ENCODE data around the gene APPL2. TPM values are rescaled to one million over a fixed set of nuclear protein-coding genes. Genes with fewer than 3 reads are reported as not detected.

Gene APPL2
- total RNA-seq, 4 donors from 2014 or later = 30.9 to 52.3 (median 35.2) TPM

- no peaks in the 10 kb centered on the region for H3K9me3 ChIP-seq
- H3K4me1 ChIP-seq = peaks cover 10 to 79% (median 40%) of the 10 kb centered on the region in 3 donors
- intact Hi-C loops (cut with DNase I) = no loop called here
- H3K27ac ChIP-seq = peak overlapping the region in 1 of 4 donors; percentile 16
- peak overlapping the region in 2 of 4 donors; percentile 5 to 14 for H3K4me3 ChIP-seq
- H3K27me3 ChIP-seq = no peaks in the 10 kb centered on the region
- DNase-seq = no peak
- 74 to 76% methylated on average over 4 of the region's 4 CpGs for WGBS, 2 donors
- H3K36me3 ChIP-seq = peaks cover 0 to 24% (median 0%) of the 10 kb centered on the region in 3 donors
- TF ChIP-seq POLR2A (IDR thresholded peaks at IDR 0.05) (no peak), CTCF (IDR thresholded peaks at IDR 0.05) (no peak)
Observed at GRCh38 chr12:105233041-105233905, 2.7 kb downstream of the APPL2 start.

- no peak for TF ChIP-seq POLR2A (IDR thresholded peaks at IDR 0.05)
- no peak for TF ChIP-seq CTCF (IDR thresholded peaks at IDR 0.05)
- Histone ChIP-seq H3K9me3 (no peaks in the 10 kb centered on the region), H3K27ac (no peak overlapping the region), H3K4me3 (no peak overlapping the region), H3K27me3 (no peaks in the 10 kb centered on the region), H3K36me3 (peaks cover 0 to 43% (median 0%) of the 10 kb centered on the region in 3 donors), H3K4me1 (peaks cover 10 to 89% (median 40%) of the 10 kb centered on the region in 3 donors)
- no peak for DNase-seq
- intact Hi-C loops (cut with DNase I) = no loop called here
- WGBS, 2 donors = 69 to 93% methylated on average over 2 to 5 of the region's 5 CpGs
Observed at GRCh38 chr12:105231396-105231795, 4.6 kb downstream of the APPL2 start.

- intact Hi-C loops (cut with DNase I) = no loop called here
- no peaks in the 10 kb centered on the region for H3K9me3 ChIP-seq
Observed at GRCh38 chr12:105229371-105229770, 6.6 kb downstream of the APPL2 start.

GRCh38 chr12:105228966-105229365, 7.0 kb downstream of the APPL2 start:
- intact Hi-C loops (cut with DNase I) = no loop called here
- WGBS, 2 donors = 94% methylated on average over 8 of the region's 8 CpGs
- H3K4me1 ChIP-seq = peaks cover 13 to 97% (median 34%) of the 10 kb centered on the region in 3 donors
- H3K4me3 ChIP-seq = no peak overlapping the region
- H3K27me3 ChIP-seq = no peaks in the 10 kb centered on the region
- no peak for DNase-seq
- no peak for TF ChIP-seq CTCF (IDR thresholded peaks at IDR 0.05)
- peak overlapping the region in 3 of 4 donors; percentile 39 to 63 (median 43) for H3K27ac ChIP-seq
- H3K36me3 ChIP-seq = peaks cover 0 to 66% (median 0%) of the 10 kb centered on the region in 3 donors
- no peaks in the 10 kb centered on the region for H3K9me3 ChIP-seq

More at GRCh38 chr12:105229371-105229770, 6.6 kb downstream of the APPL2 start:
- Histone ChIP-seq H3K27ac (peak overlapping the region in 3 of 4 donors; percentile 39 to 63 (median 43)), H3K36me3 (peaks cover 0 to 62% (median 0%) of the 10 kb centered on the region in 3 donors), H3K4me1 (peaks cover 13 to 97% (median 38%) of the 10 kb centered on the region in 3 donors), H3K27me3 (no peaks in the 10 kb centered on the region), H3K4me3 (no peak overlapping the region)
- WGBS, 2 donors = 74 to 78% methylated on average over 2 of the region's 2 CpGs
- no peak for DNase-seq
- TF ChIP-seq CTCF (IDR thresholded peaks at IDR 0.05) = no peak
- no peak for TF ChIP-seq POLR2A (IDR thresholded peaks at IDR 0.05)

GRCh38 chr12:105228494-105228893, 7.5 kb downstream of the APPL2 start:
- 21 to 30% methylated on average over 1 of the region's 1 CpG for WGBS, 2 donors
- DNase-seq = no peak
- peaks cover 9 to 97% (median 30%) of the 10 kb centered on the region in 3 donors for H3K4me1 ChIP-seq

More at GRCh38 chr12:105228494-105228893, 7.5 kb downstream of the APPL2 start:
- no peaks in the 10 kb centered on the region for H3K27me3 ChIP-seq
- peak overlapping the region in 3 of 4 donors; percentile 39 to 63 (median 43) for H3K27ac ChIP-seq
- no peak overlapping the region for H3K4me3 ChIP-seq
- H3K36me3 ChIP-seq = peaks cover 0 to 71% (median 0%) of the 10 kb centered on the region in 3 donors
- no peak for TF ChIP-seq CTCF (IDR thresholded peaks at IDR 0.05)
- no peak for TF ChIP-seq POLR2A (IDR thresholded peaks at IDR 0.05)
- no peaks in the 10 kb centered on the region for H3K9me3 ChIP-seq
- intact Hi-C loops (cut with DNase I) = no loop called here

All from esophagus squamous epithelium (tissue), 5 donors.